CD4-positive, alpha-beta T cell treated with Interleukin-6 for 4 hours (primary cell): ENCODE data around the gene STARD8.

Source experiments
- DNase-seq: peaks from one replicate; pipeline ENCODE4 v3.0.0-alpha.2; 2020; ENCODE audit warnings: mixed read lengths

STARD8 gene

GRCh38 chrX:68754406-68754805, 106.9 kb downstream of the STARD8 start:
- DNase-seq: no peak

GRCh38 chrX:68755616-68756125, 108.2 kb downstream of the STARD8 start:
- no peak for DNase-seq

GRCh38 chrX:68757331-68757730, 109.9 kb downstream of the STARD8 start:
- no peak for DNase-seq

DNA sequence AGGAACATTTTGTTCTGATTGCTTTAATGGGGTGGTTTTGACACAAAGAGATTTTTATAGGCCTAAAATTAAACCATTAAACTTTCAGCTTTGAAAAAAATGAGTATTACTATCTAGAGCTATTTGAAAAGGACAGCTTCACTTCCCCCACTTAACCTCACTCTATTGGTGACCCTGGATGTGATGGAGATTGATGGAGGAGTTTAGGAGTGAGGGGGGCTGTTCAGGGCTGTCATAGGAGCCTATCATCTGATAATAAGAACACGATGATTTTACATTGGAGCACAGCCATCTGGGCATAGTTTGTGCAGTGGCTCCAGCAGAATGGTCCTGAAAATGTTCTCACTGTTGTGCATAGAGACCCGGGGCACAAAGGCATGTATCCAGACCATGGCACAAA, 110.3 kb downstream of the STARD8 start:
- no peak for DNase-seq

DNA sequence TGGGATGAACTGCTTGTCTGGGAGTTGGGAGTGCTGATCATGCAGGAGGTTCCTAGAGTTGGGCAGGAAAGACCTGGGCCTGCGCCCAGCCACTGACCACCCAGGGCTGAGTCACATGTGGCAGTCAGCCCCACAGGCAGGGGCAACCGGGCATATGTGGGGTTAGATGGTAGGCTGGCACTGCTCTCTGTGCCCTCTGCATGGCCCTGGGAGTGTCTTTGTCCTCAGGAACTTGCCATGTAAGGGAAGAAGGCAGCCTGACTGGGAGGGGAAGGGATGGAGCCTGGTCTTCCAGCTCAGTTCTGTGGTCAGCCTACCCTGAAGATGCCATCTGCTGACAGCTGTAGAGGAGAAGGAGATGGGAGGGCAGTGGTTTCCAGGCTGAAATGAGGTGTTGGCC, 111.2 kb downstream of the STARD8 start:
- no peak for DNase-seq

GRCh38 chrX:68761086-68761485, 113.6 kb downstream of the STARD8 start:
- no peak for DNase-seq

DNA sequence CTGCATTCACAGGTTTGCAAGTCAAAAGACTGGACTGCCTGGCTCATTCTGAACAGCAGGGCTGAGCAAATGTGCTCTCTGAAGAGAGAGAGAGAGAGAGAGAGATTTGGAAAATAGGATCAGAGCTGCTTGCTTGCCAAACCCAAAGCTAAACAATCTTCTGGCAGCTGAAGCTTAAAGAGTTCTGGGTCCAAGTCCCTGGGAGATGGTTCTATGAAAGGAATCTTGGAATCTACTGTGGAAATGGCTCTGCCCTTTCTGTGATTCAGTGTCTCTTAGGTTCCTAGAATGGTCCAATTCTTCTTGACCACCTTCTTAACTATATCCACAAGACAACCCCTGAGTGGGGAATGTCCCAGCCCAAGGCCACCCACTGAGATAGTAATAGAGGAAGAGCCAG, 115.3 kb downstream of the STARD8 start:
- no peak for DNase-seq

GRCh38 chrX:68763481-68763880, 116.0 kb downstream of the STARD8 start:
- no peak for DNase-seq
